GM21619 (cell line): ENCODE results near the gene FEZ2.

Experiments used
- ATAC-seq: cut with Tn5 transposase; IDR thresholded peaks from one replicate; pipeline ENCODE4 v1.9.1; 2021; ENCODE audit not compliant: unreplicated experiment

FEZ2 gene

DNA sequence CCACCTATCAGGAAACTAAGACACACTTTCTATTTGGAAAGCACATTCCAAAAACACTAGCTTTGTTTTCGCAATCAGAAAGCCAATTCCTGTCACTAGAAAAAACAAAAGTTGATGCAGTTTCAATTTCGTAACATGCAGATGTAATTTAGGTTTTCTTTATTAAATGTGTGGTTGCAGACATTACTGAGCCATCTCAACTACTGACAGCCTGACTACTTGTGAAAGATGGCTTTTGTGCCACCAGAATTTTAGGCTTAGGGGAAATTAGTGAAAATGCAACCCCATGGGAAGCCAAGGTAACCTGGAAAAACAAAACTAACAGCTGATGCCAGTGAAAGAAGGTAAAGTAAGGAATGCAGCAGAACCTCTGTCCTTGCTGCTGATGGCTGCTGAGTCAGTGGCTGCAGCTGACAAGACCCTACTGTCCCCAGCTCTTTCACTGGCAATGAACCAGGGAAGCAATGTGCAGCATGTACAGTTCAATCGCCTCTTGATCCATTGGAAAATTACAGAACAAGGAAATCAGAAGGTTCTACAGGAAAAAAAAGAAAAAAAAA, 34.9 kb downstream of the FEZ2 start:
- no peak for ATAC-seq

DNA sequence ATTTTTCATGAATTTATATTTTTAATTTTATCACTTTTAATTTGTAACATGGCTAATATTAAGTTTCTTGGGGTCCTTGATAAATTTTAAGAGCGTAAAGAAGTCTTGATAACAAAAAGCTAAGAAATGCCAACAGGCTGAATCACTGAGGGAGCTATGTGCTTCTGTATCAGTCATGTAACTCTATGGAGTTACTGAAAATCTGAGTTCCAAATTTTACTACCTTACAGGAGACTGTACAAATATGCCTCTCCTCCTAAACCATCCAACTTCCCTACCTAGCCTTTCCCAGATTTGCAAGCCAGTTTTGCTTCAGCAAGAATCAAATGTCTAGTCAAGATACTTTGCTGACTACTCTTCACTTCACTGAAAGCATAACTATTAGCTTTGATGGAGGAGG, 35.7 kb downstream of the FEZ2 start:
- ATAC-seq, result no peak

DNA sequence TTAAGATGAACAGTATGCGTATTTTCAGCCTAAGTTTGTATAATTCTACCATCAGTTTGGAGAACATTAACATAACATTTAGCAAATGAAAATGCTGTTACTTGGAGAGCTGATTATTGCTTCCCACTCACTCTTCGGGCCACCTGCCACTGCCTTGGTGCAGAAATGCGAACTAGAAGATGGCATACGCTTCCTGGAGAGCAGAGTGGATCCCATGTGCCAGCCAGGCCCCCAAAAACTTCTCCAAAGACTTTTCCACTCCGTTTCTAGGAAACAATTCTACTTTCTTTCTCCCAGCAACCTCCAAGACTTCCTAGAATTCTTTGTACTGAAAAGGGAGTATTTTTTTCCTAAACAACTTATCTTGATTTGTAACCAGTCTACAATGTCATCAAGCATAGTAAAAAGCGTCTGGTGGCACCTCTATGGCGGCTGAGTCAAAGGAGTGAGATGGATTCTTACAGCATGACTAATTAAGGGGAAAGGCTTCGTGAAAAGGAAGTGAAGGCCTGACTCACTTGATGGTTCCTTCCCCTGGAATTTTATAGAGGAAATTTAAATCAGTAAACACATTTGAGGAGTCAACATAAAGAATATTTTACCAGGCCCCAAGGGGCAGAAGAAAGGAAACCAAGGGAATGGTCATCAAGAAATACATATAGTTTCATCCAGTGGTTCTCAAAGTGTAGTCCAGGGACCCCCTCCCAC, 36.6 kb downstream of the FEZ2 start:
- ATAC-seq, result no peak

DNA sequence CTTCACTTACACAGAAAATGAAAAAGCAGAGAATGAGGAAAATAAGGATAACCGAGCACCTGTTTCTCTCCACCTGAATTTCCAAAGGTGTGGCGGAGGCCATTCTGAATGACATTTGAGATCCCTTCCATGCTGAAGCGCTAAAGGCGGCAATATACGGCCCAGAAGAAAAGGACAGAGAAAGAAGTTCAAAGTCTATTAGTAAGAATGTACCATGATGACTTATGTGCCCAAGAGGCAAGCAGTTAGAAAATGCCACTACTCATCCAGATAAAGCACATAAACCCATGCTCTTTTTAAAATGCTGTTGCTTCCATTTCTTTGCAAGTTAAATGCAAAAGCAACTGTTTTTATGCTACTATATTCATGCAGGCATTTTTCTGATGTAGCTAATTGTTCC, 37.2 kb downstream of the FEZ2 start:
- ATAC-seq, result no peak

DNA sequence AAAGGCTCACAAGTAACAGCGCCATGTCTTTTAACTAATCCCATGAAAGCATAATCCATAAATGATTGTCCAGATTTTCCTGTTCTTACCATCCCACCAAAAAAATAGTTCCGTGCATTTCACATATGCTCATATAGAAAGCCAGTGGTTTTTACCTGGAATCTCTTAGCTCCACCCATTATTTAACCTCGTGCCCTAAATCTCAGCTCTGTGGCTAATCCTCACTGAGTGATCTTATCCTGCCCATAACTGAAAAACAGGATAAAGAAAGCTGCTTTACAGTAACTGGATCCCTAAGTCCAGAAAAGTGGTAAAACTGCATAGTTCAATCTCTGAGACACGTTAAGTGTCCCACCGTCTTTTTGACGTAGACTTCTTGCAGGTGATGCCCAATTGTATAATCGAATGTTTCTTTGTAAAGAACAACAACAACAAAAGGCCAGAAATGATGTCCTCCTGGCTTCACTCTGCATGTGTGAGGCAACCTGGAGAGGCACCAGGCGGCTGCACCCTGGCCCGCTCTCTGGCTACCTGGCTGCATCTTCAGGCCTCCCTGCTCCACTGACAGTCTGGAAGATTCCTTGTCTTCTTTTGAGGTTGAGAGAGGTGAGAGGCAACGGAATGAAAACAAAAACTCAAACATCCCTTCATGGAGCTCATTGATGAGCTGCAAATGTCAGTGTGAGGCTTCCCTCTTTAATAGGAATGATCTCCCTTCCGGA, 38.6 kb downstream of the FEZ2 start:
- no peak for ATAC-seq

DNA sequence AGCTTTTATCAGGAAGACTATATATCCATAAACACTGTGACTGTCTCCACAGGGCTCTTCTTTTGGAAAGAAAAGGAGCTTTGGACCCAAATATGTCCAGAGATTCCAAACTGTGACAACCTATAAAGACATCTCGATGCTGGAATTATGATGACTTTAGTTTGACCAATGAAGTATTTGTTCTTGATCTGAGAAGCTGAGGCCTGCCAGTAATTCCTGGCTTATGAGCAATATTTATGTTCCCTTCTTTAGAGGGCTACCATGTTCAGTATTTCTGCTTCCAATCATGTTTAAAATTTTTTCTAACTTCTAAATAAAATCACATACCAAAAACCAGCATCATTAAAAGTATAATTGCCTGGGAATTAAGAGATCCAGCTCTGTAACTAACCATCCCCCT, 41.1 kb downstream of the FEZ2 start:
- no peak for ATAC-seq

DNA sequence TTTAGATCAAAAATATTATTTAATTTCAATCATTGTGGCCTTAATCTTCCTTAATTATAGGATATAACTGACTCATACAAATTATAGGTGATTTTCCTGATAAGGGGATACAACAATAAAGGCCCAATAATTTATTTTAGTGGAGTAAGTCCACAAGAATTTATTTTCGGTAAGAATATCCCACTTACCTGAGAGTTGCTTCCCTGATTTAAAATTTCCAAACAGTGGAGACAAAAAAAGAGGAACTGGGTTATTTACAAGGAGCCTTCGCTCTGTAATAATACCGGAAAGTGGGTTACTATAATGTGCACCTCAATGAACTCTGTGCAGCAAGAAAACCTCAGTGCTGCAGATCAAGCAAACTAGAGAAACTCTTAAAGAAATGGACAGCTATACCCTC, 42.2 kb downstream of the FEZ2 start:
- no peak for ATAC-seq

DNA sequence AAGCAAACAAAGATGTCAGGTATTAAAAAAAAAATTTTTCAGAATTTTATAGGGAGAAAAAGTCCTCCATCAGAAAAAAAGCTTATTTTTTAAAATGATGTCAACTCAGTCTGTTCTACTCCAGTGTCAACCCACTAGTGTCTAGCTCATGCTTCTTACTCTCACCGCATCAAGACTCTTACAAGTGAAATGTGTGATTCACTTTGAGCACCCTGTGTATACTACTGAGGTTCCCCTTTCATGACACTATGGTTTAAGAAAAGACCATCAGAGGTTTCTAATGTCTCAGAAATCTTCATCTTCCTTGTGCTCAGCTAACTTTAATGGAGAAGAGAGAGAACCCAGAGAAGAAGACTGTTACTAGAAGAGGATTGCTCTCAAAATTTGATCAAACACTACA, 43.4 kb downstream of the FEZ2 start:
- no peak for ATAC-seq

DNA sequence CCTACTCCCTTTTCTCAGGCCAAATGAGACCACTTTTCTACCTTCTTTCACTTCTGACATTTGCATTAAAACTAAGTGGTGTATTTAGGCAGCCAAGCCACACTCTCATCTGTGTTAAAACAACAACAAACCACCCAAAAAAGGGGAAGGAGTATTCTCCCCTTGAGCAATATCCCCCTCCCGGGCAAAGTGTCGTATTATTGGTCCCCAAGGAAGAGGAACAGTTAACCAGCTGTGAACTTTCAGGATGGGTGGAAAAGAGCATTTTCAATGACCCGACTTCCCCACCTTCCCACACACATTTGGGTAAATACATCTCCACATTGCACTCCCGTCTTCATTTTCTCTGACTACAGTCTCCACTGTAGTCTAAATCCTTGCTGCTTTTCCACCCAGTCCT, 44.3 kb downstream of the FEZ2 start:
- no peak for ATAC-seq

DNA sequence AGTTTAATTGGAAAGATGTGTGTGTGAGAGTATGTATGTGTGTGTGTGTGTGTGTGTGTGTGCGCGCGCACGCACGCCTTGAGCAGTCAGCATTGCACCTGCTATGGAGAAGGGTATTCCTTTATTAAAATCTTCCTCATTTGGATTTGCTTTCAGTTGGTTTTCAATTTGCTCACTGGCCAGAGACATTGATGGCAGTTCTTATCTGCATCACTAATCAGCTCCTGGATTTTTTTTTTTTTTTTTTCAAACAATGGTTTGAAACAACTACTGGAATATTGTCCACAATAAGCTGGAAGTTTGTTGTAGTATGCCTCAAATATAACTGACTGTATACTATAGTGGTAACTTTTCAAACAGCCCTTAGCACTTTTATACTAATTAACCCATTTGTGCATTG, 48.0 kb downstream of the FEZ2 start:
- no peak for ATAC-seq

DNA sequence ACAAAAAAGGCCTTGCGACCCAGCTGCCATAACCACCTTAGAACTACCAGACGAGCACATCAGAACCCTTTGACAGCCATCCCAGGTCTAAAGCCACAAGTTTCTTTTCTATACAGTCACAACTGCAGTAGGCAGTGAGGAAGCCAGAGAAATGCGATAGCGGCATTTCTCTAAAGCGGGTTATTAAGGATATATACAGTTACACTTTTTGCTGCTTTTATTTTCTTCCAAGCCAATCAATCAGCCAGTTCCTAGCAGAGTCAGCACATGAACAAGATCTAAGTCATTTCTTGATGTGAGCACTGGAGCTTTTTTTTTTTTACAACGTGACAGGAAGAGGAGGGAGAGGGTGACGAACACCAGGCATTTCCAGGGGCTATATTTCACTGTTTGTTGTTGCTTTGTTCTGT, 48.8 kb downstream of the FEZ2 start:
- ATAC-seq, result no peak

DNA sequence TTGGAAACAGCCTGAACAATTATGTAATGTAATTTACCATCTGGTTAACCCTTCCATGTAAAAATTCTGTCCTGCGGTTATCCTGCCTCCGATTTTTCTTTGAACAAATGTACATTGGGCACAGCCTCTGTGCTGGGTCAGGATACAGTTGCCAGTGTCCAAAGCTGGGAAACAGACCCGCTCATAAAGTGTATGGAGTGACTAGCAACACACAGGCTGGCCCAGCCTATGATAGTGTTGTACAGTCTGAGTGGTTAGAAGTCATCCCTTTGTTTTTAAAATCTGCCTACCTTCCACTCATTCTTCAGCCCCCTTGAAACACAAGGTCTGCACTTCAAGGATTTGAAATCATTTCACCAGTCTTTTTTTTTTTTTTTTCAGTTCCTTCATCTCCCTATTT, 50.1 kb downstream of the FEZ2 start:
- ATAC-seq, result no peak

DNA sequence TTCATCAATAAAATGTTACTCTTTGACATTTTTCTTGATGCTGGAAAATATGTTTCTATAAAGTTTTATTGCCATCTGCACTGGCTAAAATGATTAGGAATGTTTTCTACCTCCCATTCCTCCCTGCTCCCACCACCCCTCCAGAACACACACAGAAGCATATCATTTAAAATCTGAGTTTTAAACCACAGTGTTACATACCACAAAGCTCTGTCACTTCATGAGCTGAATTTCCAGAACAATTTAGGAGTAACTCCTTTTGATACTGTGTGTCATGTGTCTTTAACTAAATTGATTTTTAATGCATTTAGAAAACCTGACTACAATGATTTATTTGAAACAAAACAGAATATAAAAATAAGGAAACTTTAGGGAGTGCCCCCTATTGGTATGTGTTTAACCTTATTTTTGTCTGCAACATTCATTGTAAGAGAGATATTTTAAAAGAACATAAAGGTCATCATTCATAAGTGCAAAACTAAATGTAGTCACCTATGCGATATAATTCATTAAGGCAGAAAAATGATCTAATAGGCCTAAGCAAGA, 52.0 kb downstream of the FEZ2 start:
- no peak for ATAC-seq

DNA sequence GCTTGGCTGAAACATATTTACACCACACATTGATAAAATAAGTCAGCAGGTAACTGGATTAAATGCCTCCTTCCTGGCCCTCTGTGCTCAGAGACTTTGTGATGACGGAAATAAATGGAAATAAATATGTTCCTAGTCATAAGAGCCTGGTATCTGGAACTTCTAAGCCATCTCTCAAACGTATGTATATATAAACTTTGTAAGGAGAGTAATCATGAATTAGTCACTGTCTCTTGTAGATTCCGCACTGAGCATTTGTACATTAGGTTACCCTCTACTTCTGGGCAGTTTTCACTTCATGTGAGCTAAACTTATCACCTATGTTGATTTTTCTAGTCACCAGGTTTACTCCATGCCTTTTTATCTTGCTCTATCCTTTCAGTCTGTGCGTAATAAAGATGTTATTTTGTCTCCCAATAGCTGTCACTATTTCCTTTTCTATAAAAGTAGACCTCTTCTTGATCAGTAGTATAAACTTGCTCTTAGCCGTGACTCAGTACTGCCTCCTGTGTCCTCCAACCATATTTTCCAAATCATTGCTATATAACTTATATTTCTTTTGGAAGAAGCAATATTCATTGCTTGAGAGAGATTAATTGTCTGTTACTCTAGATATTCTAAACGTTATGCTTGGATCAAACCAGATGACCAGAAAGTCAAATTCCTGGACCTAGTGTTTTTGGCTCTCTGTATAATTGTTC, 53.2 kb downstream of the FEZ2 start:
- no peak for ATAC-seq

DNA sequence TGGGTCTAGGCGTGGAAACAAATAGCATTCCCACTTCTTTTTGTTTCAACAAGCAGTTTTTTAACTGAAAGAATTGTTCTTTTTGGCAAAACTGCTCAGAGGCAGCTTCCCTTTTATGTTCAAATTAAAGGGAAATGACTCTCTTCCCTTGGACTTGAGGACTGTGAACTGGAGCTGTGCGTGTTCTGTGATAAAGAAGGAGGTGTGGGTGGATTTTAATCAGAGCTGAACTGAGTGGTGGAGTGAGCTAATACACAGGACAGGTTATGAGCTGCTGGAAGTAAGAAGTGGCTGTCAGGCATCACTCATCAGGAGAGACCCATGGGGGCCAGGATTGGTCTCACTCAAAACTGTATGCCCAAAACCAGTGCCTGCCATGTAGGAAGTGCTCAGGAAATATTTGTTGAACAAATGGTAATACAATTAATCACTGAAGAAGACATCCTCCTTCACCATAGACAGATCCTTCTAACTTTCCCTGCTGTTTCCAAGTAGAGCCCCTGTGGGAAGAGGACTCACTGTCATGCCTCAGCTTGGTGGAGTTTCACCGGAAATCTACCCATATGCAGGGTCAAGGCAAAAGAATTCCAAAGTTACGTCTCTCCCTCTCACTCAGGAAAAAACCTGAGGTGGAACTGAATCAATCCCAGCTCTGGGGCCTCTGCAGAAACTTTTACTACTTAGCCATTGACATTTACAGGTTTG, 55.9 kb downstream of the FEZ2 start:
- no peak for ATAC-seq

DNA sequence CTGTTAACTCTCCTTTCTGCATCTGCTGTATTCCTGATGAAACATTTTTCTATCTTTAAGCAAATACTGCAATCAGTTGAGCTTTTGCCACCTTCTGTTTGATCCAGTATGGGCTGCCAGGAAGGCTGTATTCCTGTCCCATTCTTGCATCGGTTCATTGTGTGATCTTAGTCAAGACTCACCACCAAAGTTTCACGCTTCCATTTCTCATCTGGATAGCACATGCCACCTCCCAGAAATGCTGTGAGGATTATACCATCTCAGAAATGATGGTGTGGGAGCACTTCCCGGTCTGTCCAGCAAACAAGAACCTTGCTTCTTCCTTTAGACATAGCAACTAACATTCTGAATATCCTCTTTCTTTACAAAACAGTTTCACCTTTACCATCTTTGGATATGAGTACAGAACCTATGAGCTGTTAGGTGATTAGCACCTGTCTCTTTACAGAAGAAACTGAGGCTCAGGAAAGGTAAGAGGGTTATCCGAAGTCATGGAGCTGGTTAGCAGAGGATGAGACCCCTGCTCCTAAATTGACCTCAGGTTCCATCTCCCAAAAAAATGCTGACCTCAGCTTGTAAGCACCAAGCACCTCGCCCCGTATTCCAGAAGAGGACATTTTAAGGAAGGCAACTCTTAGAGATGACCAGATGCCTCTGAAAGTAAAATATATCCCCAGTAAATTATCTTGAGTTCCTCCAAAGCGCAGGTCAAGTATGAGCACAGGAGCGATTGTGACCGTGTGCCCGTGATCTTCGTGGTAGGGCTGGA, 56.8 kb downstream of the FEZ2 start:
- no peak for ATAC-seq

DNA sequence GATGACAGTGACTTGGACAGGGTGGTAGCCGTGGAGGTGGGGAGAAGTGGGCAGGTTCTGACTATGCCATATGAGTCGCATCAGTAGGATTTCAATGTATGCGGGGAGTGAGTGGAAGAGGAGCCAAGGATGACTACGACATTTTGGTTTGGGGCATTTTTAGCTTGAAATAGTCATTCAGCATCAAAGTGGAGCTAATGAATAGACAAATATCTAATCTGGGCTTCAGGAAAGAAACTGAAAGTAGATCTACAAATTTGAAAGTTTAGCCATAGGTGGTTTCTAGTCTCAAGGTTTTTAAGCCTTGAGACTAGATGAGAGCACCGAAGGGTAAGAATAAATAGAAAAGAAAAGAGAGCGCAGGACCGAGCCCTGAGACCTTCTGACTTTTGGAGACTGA, 58.3 kb downstream of the FEZ2 start:
- ATAC-seq, result peak; percentile 90

DNA sequence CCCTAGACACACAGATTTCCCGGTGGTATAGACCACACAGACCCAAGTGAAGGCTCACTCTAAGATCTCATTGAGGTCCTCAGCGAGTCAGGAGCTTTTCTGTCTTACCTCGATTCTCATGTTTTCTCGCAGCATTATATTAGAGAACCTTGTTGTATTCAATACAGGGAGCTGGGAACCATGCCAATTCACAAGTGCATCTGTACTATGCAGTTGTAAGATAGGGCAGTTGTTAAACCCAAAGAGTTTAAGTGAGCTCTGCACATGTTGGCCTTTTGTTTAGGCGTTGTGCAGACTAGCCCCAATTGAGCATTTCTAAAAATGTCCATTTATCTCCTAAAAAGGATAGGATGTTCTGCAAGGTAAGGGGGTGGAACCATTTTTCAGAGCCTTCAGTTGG, 59.6 kb downstream of the FEZ2 start:
- ATAC-seq, result no peak

DNA sequence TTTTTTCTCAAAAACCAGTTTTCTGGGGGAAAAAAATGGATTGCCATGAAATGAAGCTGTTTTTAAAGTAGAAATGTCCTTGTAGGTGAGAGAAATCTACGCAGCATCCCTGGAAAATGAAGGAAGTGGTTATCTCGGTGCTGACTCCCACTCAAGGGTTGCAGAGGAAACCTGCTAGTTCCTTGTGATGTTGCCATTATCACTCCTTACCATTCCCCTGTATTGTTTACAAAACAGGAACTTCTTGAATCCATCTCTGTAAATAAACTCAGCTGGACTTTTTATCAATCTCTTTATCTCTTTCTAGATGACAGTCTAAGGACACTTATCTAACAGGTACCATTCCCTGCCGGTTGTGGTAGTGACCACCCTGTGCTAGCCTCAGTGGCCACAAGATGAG, 61.2 kb downstream of the FEZ2 start:
- no peak for ATAC-seq

DNA sequence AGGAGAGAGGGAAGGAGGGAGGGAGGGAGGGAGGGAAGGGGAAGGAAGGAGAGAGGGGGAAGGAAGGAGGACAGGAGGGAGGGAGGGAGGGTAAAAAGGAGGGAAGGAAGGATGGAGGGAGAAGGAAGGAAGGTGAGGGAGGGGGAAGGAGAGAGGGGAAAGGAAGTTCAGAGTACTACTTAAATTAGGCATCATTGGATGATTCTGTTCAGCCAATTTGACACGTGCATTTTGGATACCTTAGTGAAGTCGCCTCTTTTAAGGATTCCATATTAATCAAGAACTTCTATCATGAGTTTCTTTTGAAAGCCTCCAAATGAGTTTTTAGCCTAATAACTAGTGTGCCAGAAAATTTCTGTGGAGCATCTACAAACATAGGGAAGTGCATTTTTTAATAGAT, 62.9 kb downstream of the FEZ2 start:
- no peak for ATAC-seq
